Measurements from ENCODE around the gene ATXN7. TPM values are rescaled to one million over a fixed set of nuclear protein-coding genes. Genes with fewer than 3 reads are reported as not detected.

ATXN7 gene
- total RNA-seq, 2 experiments from 2014 or later, result 15.2 to 35.2 TPM

- Histone ChIP-seq H3K36me3 (ENCODE audit: insufficient read depth, low read length) (peaks cover 69% of the 10 kb centered on the region), H3K4me3 (ENCODE audit: low read depth, low read length, poor library complexity, severe bottlenecking) (no peak overlapping the region), H4K20me1 (ENCODE audit: insufficient read depth, low read length) (peaks cover 38% of the 10 kb centered on the region), H3K4me2 (ENCODE audit: low read length) (no peak overlapping the region), H2AFZ (ENCODE audit: low read length) (no peak overlapping the region), H3K9me2 (ENCODE audit: insufficient read depth, low read length) (no peaks in the 10 kb centered on the region), H3K9me3 (ENCODE audit: low read length) (no peaks in the 10 kb centered on the region), H3K4me1 (ENCODE audit: insufficient read depth, low read length, poor library complexity, severe bottlenecking) (peaks cover 48% of the 10 kb centered on the region), H3K79me2 (ENCODE audit: insufficient read depth, low read depth, low read length) (peaks cover 45% of the 10 kb centered on the region; the same call in 1 of the 2 replicates), H3K27ac (ENCODE audit: low read depth, low read length, poor library complexity, severe bottlenecking) (peak overlapping the region; percentile 89)
- DNase-seq (ENCODE audit: low spot score), result no peak
- no peak for TF ChIP-seq EZH2phosphoT487 (IDR thresholded peaks at IDR 0.05; ENCODE audit: borderline replicate concordance, low read depth, low read length)
- peak; percentile 36; the same call in 1 of the 2 replicates for TF ChIP-seq CTCF (conservative IDR thresholded peaks at IDR 0.05; ENCODE audit: low read length)
- ChIA-PET POLR2A (no interaction called here), CTCF (ENCODE audit: unreplicated experiment) (no interaction called here)
- intact Hi-C loops (cut with micrococcal nuclease; ENCODE audit: unreplicated experiment), result no loop called here
- no TSS peak for BruUV-seq (replicated peaks)
Measured at GRCh38 chr3:63926309-63926708, 62.6 kb downstream of the ATXN7 start.

GRCh38 chr3:63927422-63928280 is 64.0 kb downstream of the ATXN7 start:
- Histone ChIP-seq H3K4me2 (ENCODE audit: low read length) (peak overlapping the region; percentile 75), H2AFZ (ENCODE audit: low read length) (no peak overlapping the region), H4K20me1 (ENCODE audit: insufficient read depth, low read length) (peaks cover 28% of the 10 kb centered on the region), H3K4me1 (ENCODE audit: insufficient read depth, low read length, poor library complexity, severe bottlenecking) (peaks cover 48% of the 10 kb centered on the region), H3K79me2 (ENCODE audit: insufficient read depth, low read depth, low read length) (peaks cover 47% of the 10 kb centered on the region; the same call in 1 of the 2 replicates), H3K9me3 (ENCODE audit: low read length) (no peaks in the 10 kb centered on the region), H3K27ac (ENCODE audit: low read depth, low read length, poor library complexity, severe bottlenecking) (peak overlapping the region; percentile 89), H3K9me2 (ENCODE audit: insufficient read depth, low read length) (no peaks in the 10 kb centered on the region), H3K36me3 (ENCODE audit: insufficient read depth, low read length) (peaks cover 66% of the 10 kb centered on the region), H3K4me3 (ENCODE audit: low read depth, low read length, poor library complexity, severe bottlenecking) (peak overlapping the region; percentile 40)
- TF ChIP-seq EZH2phosphoT487 (IDR thresholded peaks at IDR 0.05; ENCODE audit: borderline replicate concordance, low read depth, low read length) (no peak), CTCF (conservative IDR thresholded peaks at IDR 0.05; ENCODE audit: low read length) (no peak)
- DNase-seq (ENCODE audit: low spot score), result peak; percentile 78
- ChIA-PET CTCF (ENCODE audit: unreplicated experiment) (no interaction called here), POLR2A (interaction anchor here (0.7 to 2.0 kb wide), 9 partner anchors 11 to 295 kb away, joined by 3 to 6 read pairs (median 3); partner anchors contain the start of gene SCAANT1)
- no TSS peak for BruUV-seq (replicated peaks)
- intact Hi-C loops (cut with micrococcal nuclease; ENCODE audit: unreplicated experiment), result no loop called here

- no peaks in the 10 kb centered on the region for H3K9me3 ChIP-seq (ENCODE audit: low read length)
- BruUV-seq (replicated peaks), result no TSS peak
- no peak for DNase-seq (ENCODE audit: low spot score)
- TF ChIP-seq EZH2phosphoT487 (IDR thresholded peaks at IDR 0.05; ENCODE audit: borderline replicate concordance, low read depth, low read length) (no peak), CTCF (conservative IDR thresholded peaks at IDR 0.05; ENCODE audit: low read length) (no peak)
- no peak overlapping the region for H2AFZ ChIP-seq (ENCODE audit: low read length)
- peaks cover 35% of the 10 kb centered on the region for H4K20me1 ChIP-seq (ENCODE audit: insufficient read depth, low read length)
- H3K4me1 ChIP-seq (ENCODE audit: insufficient read depth, low read length, poor library complexity, severe bottlenecking), result peaks cover 65% of the 10 kb centered on the region
- peaks cover 53% of the 10 kb centered on the region for H3K36me3 ChIP-seq (ENCODE audit: insufficient read depth, low read length)
- no peaks in the 10 kb centered on the region for H3K9me2 ChIP-seq (ENCODE audit: insufficient read depth, low read length)
- H3K4me3 ChIP-seq (ENCODE audit: low read depth, low read length, poor library complexity, severe bottlenecking), result no peak overlapping the region
- H3K27ac ChIP-seq (ENCODE audit: low read depth, low read length, poor library complexity, severe bottlenecking), result no peak overlapping the region
- H3K4me2 ChIP-seq (ENCODE audit: low read length), result no peak overlapping the region
- intact Hi-C loops (cut with micrococcal nuclease; ENCODE audit: unreplicated experiment), result no loop called here
- POLR2A ChIA-PET, result interaction anchor here (0.6 kb wide), 1 partner anchor 43 kb away, joined by 3 read pairs; no protein-coding TSS in a partner anchor
- H3K79me2 ChIP-seq (ENCODE audit: insufficient read depth, low read depth, low read length), result peaks cover 64% of the 10 kb centered on the region; the same call in 1 of the 2 replicates
- CTCF ChIA-PET (ENCODE audit: unreplicated experiment), result no interaction called here
Measured at GRCh38 chr3:63931290-63931689, 67.6 kb downstream of the ATXN7 start.

Data from OCI-LY7 (cell line).